Endothelial cell (in vitro differentiated cells): ENCODE results near the gene MALT1. TPM values are rescaled to one million over a fixed set of nuclear protein-coding genes. Genes with fewer than 3 reads are reported as not detected.

Experiments
- DNase-seq: peaks from one replicate; pipeline ENCODE4 v3.0.0; 2021; ENCODE audit warnings: low spot score
- H3K27ac Mint-ChIP-seq: one replicate; pipeline ENCODE4 v1.8.0; 2021; ENCODE audit warnings: mixed read lengths, inconsistent platforms; ENCODE audit not compliant: unreplicated experiment
- H3K27me3 Mint-ChIP-seq: one replicate; pipeline ENCODE4 v1.8.0; 2021; ENCODE audit warnings: mild to moderate bottlenecking, moderate library complexity, mixed read lengths, inconsistent platforms; ENCODE audit not compliant: unreplicated experiment
- H3K36me3 Mint-ChIP-seq: one replicate; pipeline ENCODE4 v1.8.0; 2021; ENCODE audit warnings: mild to moderate bottlenecking, low read depth, mixed read lengths, inconsistent platforms; ENCODE audit not compliant: unreplicated experiment
- H3K4me1 Mint-ChIP-seq: one replicate; pipeline ENCODE4 v1.8.0; 2021; ENCODE audit warnings: mild to moderate bottlenecking, mixed read lengths, inconsistent platforms; ENCODE audit not compliant: unreplicated experiment
- H3K4me3 Mint-ChIP-seq: one replicate; pipeline ENCODE4 v1.8.0; 2021; ENCODE audit warnings: mild to moderate bottlenecking, mixed read lengths, inconsistent platforms; ENCODE audit not compliant: unreplicated experiment
- H3K9me3 Mint-ChIP-seq: one replicate; pipeline ENCODE4 v1.8.0; 2021; ENCODE audit warnings: mixed read lengths, inconsistent platforms; ENCODE audit not compliant: unreplicated experiment
- CTCF ChIP-seq: fragments of 200-600 bp; sonication (generic); IDR thresholded peaks from one replicate; pipeline ENCODE4 v1.5.0; 2021; ENCODE audit warnings: antibody characterized with exemption; ENCODE audit not compliant: unreplicated experiment
- total RNA-seq: library from RNA; stranded (reverse); fragmentation: NEBNext Ultra II Directional; extraction: Animal tissue kit (Norgen Biotek cat#: 25700); gene quantifications from one replicate; pipeline ENCODE4 v1.2.1, GENCODE V29; 2021; ENCODE audit not compliant: unreplicated experiment

The MALT1 gene
- total RNA-seq, 1 donor from 2014 or later: 17.3 TPM

- DNase-seq: no peak
- H3K9me3 Mint-ChIP-seq: no peaks in the 10 kb centered on the region
- TF ChIP-seq CTCF: no peak
- no peak overlapping the region for H3K27ac Mint-ChIP-seq
- peaks cover 6% of the 10 kb centered on the region for H3K4me1 Mint-ChIP-seq
- no peaks in the 10 kb centered on the region for H3K27me3 Mint-ChIP-seq
- H3K36me3 Mint-ChIP-seq: no peaks in the 10 kb centered on the region
- no peak overlapping the region for H3K4me3 Mint-ChIP-seq
Measured at GRCh38 chr18:58631301-58631700, 40.0 kb upstream of the MALT1 start.

GRCh38 chr18:58632552-58632951 is 38.7 kb upstream of the MALT1 start:
- no peaks in the 10 kb centered on the region for H3K9me3 Mint-ChIP-seq
- peaks cover 6% of the 10 kb centered on the region for H3K4me1 Mint-ChIP-seq
- no peak for DNase-seq
- no peaks in the 10 kb centered on the region for H3K27me3 Mint-ChIP-seq
- H3K27ac Mint-ChIP-seq: no peak overlapping the region
- no peak for TF ChIP-seq CTCF
- H3K4me3 Mint-ChIP-seq: no peak overlapping the region
- H3K36me3 Mint-ChIP-seq: no peaks in the 10 kb centered on the region

GRCh38 chr18:58633874-58634273 is 37.4 kb upstream of the MALT1 start:
- no peak for TF ChIP-seq CTCF
- H3K4me1 Mint-ChIP-seq: peaks cover 6% of the 10 kb centered on the region

GRCh38 chr18:58635891-58636290 is 35.4 kb upstream of the MALT1 start:
- H3K4me1 Mint-ChIP-seq: peaks cover 3% of the 10 kb centered on the region
- no peaks in the 10 kb centered on the region for H3K9me3 Mint-ChIP-seq
- TF ChIP-seq CTCF: no peak
- no peak overlapping the region for H3K4me3 Mint-ChIP-seq
- no peaks in the 10 kb centered on the region for H3K36me3 Mint-ChIP-seq
- DNase-seq: no peak
- no peaks in the 10 kb centered on the region for H3K27me3 Mint-ChIP-seq
- H3K27ac Mint-ChIP-seq: no peak overlapping the region

More at GRCh38 chr18:58633874-58634273, 37.4 kb upstream of the MALT1 start:
- Mint-ChIP-seq H3K9me3 (no peaks in the 10 kb centered on the region), H3K4me3 (no peak overlapping the region), H3K27ac (no peak overlapping the region), H3K27me3 (no peaks in the 10 kb centered on the region), H3K36me3 (no peaks in the 10 kb centered on the region)
- no peak for DNase-seq

- H3K9me3 Mint-ChIP-seq: no peaks in the 10 kb centered on the region
- H3K27me3 Mint-ChIP-seq: no peaks in the 10 kb centered on the region
- no peaks in the 10 kb centered on the region for H3K36me3 Mint-ChIP-seq
- no peak overlapping the region for H3K4me3 Mint-ChIP-seq
- no peak overlapping the region for H3K27ac Mint-ChIP-seq
- H3K4me1 Mint-ChIP-seq: peaks cover 3% of the 10 kb centered on the region
- DNase-seq: no peak
- TF ChIP-seq CTCF: no peak
Measured at GRCh38 chr18:58637197-58637596, 34.1 kb upstream of the MALT1 start.
